Stimulated activated CD8-positive, alpha-beta memory T cell treated with anti-CD3 and anti-CD28 coated beads, Interleukin-7, amount 100 ng/mL, for 1 hour (primary cell): ENCODE measurements around the gene TIMM50.
"Not testable (repeated sequence)": the region's sequence is repeated elsewhere in the genome, so short reads cannot be mapped to it uniquely, and the experiment has no call there.

Experiments used
- DNase-seq, 2 donors: peaks; one replicate each; pipeline ENCODE4 v3.0.0-alpha.2; 2020; ENCODE audit warnings: low read depth in 2 of 2

TIMM50 gene

GRCh38 chr19:39480337-39481228, at the start of gene TIMM50:
TIMM50 (plus strand) TSS chr19:39480838; CDS start chr19:39480854, 16 bp downstream.
- DNase-seq: peak; percentile 93 to 97

- DNase-seq: no peak
Observed at GRCh38 chr19:39432677-39433025, 48.0 kb upstream of the TIMM50 start.

GRCh38 chr19:39433480-39434079, 47.1 kb upstream of the TIMM50 start:
- DNase-seq: no peak

- DNase-seq: no peak
Observed at GRCh38 chr19:39434123-39435076, 46.2 kb upstream of the TIMM50 start.

- DNase-seq: peak; percentile 99
Observed at GRCh38 chr19:39435499-39436349, 44.9 kb upstream of the TIMM50 start, which contains the start of gene RPS16. RPS16 (minus strand) TSS chr19:39435949; CDS start chr19:39435895, 54 bp downstream.

- no peak for DNase-seq
Observed at GRCh38 chr19:39436350-39436716, 44.3 kb upstream of the TIMM50 start.

GRCh38 chr19:39438270-39438934, 42.2 kb upstream of the TIMM50 start:
- no peak for DNase-seq

- no peak for DNase-seq
Observed at GRCh38 chr19:39444598-39445195, 35.9 kb upstream of the TIMM50 start.

GRCh38 chr19:39445196-39446111, 35.2 kb upstream of the TIMM50 start, which contains the start of gene SUPT5H:
SUPT5H (plus strand) TSS chr19:39445582; CDS start chr19:39445891, 309 bp downstream.
- DNase-seq: peak; percentile 89 to 91

- no peak for DNase-seq
Observed at GRCh38 chr19:39446365-39447084, 34.1 kb upstream of the TIMM50 start.

- no peak for DNase-seq
Observed at GRCh38 chr19:39448271-39448670, 32.4 kb upstream of the TIMM50 start.

- no peak for DNase-seq
Observed at GRCh38 chr19:39449116-39449797, 31.4 kb upstream of the TIMM50 start.

GRCh38 chr19:39451257-39451656, 29.4 kb upstream of the TIMM50 start:
- not testable (repeated sequence) for DNase-seq

- DNase-seq: no peak
Observed at GRCh38 chr19:39463403-39463802, 17.2 kb upstream of the TIMM50 start.

- DNase-seq: no peak
Observed at GRCh38 chr19:39465956-39466747, 14.5 kb upstream of the TIMM50 start.

GRCh38 chr19:39467941-39468340, 12.7 kb upstream of the TIMM50 start:
- no peak for DNase-seq

GRCh38 chr19:39469036-39469435, 11.6 kb upstream of the TIMM50 start:
- DNase-seq: no peak
